Measurements from ENCODE around the gene KIAA1217.

Gene KIAA1217

DNA sequence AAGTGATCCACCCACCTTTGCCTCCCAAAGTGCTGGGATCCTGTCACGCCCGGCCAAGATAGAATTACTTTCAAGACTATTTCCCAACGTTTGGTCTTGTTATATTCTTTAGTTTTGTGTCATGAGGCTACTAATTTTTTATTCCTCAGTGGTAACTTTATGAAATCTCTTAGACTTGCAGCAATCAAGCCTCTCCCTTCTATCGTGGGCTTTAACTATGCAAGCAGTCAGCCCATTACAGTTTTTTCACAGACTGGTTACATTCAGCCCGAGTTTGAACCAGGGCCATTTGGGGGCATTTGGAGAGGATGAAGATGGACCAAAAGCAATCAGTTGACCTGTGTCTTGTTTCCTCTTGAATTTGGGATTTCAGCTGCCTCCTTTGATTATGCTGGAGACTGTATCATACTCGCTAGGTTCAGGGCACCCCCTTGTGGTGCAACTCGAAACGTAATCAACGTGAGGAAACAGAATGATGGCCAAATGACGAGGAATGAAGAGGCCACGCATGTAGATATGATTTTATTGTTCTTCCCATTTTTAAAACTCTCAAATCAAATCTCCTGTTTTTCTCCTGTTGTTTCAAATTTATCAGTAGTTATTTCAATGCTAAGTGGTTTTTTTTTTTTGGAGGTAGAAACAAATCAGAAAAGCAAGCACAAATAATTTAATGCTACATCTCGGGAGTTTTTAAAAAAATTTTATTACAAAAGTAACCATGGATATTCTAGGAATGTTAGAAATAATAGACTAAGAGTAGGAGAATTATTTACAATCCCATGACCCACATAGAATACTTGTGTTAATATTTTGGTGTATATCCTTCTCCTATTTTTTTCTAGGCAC, 151.6 kb downstream of the KIAA1217 start:
- H3K27me3 ChIP-seq (ENCODE audit: insufficient read depth, low read length): no peaks in the 10 kb centered on the region
- peaks cover 14% of the 10 kb centered on the region for H3K4me1 ChIP-seq (ENCODE audit: insufficient read depth, low read length)
- no peak overlapping the region for H3K4me3 ChIP-seq (ENCODE audit: low read length)
- no peak overlapping the region for H2AFZ ChIP-seq (ENCODE audit: low read depth, low read length)
- no peaks in the 10 kb centered on the region for H3K36me3 ChIP-seq (ENCODE audit: insufficient read depth, low read length)
- H3K9me3 ChIP-seq (ENCODE audit: low read length): no peaks in the 10 kb centered on the region

DNA sequence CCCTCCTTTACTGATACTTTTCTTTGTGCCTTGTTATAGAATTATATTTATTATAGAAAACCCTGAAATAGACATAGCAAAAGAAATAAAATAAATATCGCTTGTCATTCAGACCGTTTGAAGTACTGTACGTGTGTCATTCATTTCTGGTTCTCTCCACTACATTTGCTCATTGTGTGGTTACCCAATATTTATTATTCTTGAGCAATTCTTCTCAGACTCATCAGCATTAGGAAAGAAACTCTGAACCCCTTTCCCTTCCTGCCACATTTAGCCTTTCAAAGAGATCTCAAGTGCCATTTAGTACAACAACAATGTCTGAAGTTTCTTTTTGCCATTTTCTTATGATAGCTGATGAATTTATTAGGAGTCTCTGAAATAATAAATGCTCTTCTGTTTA, 154.1 kb downstream of the KIAA1217 start:
- no peak overlapping the region for H2AFZ ChIP-seq (ENCODE audit: low read depth, low read length)
- no peaks in the 10 kb centered on the region for H3K36me3 ChIP-seq (ENCODE audit: insufficient read depth, low read length)
- no peaks in the 10 kb centered on the region for H3K27me3 ChIP-seq (ENCODE audit: insufficient read depth, low read length)
- peaks cover 1% of the 10 kb centered on the region for H3K4me1 ChIP-seq (ENCODE audit: insufficient read depth, low read length)
- H3K9me3 ChIP-seq (ENCODE audit: low read length): no peaks in the 10 kb centered on the region
- no peak overlapping the region for H3K4me3 ChIP-seq (ENCODE audit: low read length)

DNA sequence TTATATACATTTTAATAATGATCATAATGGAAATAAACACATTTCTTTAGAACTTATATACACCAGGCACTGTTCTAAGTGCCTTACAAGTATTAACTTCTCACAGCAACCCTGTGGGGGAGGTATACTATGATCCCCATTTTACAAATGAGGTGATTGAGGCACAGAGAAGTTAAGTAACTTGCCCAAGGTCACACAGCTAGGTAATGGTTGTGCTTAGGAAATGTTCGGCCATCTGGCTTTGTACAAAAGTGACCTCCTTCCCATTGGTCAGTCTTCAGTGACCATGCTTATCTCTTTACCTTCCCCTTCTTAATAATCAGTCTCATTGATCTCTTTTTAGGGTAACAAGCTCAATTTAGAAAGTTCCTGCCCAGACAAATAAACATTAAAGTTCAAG, 158.8 kb downstream of the KIAA1217 start:
- Histone ChIP-seq H2AFZ (ENCODE audit: low read depth, low read length) (no peak overlapping the region), H3K27me3 (ENCODE audit: insufficient read depth, low read length) (no peaks in the 10 kb centered on the region), H3K9me3 (ENCODE audit: low read length) (no peaks in the 10 kb centered on the region), H3K36me3 (ENCODE audit: insufficient read depth, low read length) (no peaks in the 10 kb centered on the region), H3K4me1 (ENCODE audit: insufficient read depth, low read length) (no peaks in the 10 kb centered on the region), H3K4me3 (ENCODE audit: low read length) (no peak overlapping the region)

- no peaks in the 10 kb centered on the region for H3K4me1 ChIP-seq (ENCODE audit: insufficient read depth, low read length)
- H3K36me3 ChIP-seq (ENCODE audit: insufficient read depth, low read length): no peaks in the 10 kb centered on the region
Measured at GRCh38 chr10:24370877-24371276, 161.9 kb downstream of the KIAA1217 start.

DNA sequence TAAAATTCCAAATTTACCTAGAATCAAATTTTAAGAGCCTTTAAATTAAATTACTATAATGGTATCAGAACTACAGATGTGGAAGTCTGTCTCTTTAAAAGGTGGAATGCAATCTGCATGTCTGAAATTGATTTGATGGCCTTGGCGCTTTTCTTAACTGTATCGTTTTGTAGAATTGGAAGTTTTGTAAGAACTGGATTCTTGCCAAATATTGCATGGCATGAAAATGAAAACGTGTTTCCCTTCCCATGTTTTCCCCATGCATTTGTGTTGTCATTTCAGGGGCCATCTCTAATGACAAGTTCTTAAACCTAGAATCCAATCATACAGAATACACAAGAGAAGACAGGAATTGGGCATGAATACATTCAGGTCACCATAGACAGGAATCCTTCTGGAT, 162.5 kb downstream of the KIAA1217 start:
- no peaks in the 10 kb centered on the region for H3K9me3 ChIP-seq (ENCODE audit: low read length)
- H3K4me3 ChIP-seq (ENCODE audit: low read length): no peak overlapping the region
- H3K4me1 ChIP-seq (ENCODE audit: insufficient read depth, low read length): no peaks in the 10 kb centered on the region

More at GRCh38 chr10:24370877-24371276, 161.9 kb downstream of the KIAA1217 start:
- Histone ChIP-seq H3K27me3 (ENCODE audit: insufficient read depth, low read length) (no peaks in the 10 kb centered on the region), H2AFZ (ENCODE audit: low read depth, low read length) (no peak overlapping the region), H3K4me3 (ENCODE audit: low read length) (no peak overlapping the region), H3K9me3 (ENCODE audit: low read length) (no peaks in the 10 kb centered on the region)

DNA sequence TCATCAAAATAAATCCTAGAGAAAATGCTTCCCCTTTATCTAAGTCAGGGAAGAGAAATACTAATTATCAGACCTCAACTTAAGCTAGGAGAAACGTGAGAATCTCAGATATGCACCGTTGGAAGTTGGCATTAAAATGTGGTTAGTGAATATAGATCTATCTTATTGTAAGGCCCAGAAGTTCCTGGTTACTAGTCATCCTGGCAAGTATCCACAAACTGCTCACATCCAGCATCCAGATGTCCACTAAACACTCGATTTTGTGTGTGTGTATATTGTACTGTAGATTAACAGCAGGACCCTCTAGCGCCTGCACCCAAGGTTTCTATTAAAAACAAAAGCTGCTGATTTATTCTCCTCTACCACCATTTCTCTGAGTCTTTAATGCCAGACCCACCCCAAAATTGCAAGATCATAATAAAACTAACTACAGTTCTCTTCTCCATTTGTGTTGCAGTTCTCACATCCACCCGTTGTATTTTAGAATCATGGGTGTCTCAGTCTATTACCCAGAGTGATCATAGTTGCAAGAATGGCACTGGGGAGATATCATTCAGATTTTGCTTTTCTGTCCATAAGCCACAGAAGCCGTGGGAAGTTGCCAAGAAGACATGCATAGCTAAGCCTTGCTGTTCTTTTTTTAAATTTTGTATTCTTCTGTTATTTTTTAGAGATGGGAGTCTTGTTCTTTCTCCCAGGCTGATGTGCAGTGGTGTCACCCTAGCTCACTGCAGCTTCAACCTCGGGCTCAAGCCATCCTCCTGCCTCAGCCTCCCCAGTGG, 165.4 kb downstream of the KIAA1217 start:
- Histone ChIP-seq H3K4me3 (ENCODE audit: low read length) (no peak overlapping the region), H3K36me3 (ENCODE audit: insufficient read depth, low read length) (no peaks in the 10 kb centered on the region), H2AFZ (ENCODE audit: low read depth, low read length) (no peak overlapping the region)

More for the DNA sequence above, 162.5 kb downstream of the KIAA1217 start:
- no peaks in the 10 kb centered on the region for H3K27me3 ChIP-seq (ENCODE audit: insufficient read depth, low read length)
- H2AFZ ChIP-seq (ENCODE audit: low read depth, low read length): no peak overlapping the region
- H3K36me3 ChIP-seq (ENCODE audit: insufficient read depth, low read length): no peaks in the 10 kb centered on the region

GRCh38 chr10:24375510-24375909, 166.6 kb downstream of the KIAA1217 start:
- Histone ChIP-seq H3K4me3 (ENCODE audit: low read length) (no peak overlapping the region), H3K4me1 (ENCODE audit: insufficient read depth, low read length) (no peaks in the 10 kb centered on the region), H3K36me3 (ENCODE audit: insufficient read depth, low read length) (no peaks in the 10 kb centered on the region), H3K9me3 (ENCODE audit: low read length) (no peaks in the 10 kb centered on the region), H3K27me3 (ENCODE audit: insufficient read depth, low read length) (no peaks in the 10 kb centered on the region), H2AFZ (ENCODE audit: low read depth, low read length) (no peak overlapping the region)

More for the DNA sequence above, 165.4 kb downstream of the KIAA1217 start:
- Histone ChIP-seq H3K4me1 (ENCODE audit: insufficient read depth, low read length) (no peaks in the 10 kb centered on the region), H3K9me3 (ENCODE audit: low read length) (no peaks in the 10 kb centered on the region), H3K27me3 (ENCODE audit: insufficient read depth, low read length) (no peaks in the 10 kb centered on the region)

GRCh38 chr10:24376731-24377130, 167.8 kb downstream of the KIAA1217 start:
- Histone ChIP-seq H3K4me1 (ENCODE audit: insufficient read depth, low read length) (no peaks in the 10 kb centered on the region), H3K4me3 (ENCODE audit: low read length) (no peak overlapping the region), H3K9me3 (ENCODE audit: low read length) (no peaks in the 10 kb centered on the region), H3K27me3 (ENCODE audit: insufficient read depth, low read length) (no peaks in the 10 kb centered on the region), H2AFZ (ENCODE audit: low read depth, low read length) (no peak overlapping the region), H3K36me3 (ENCODE audit: insufficient read depth, low read length) (no peaks in the 10 kb centered on the region)

- H3K9me3 ChIP-seq (ENCODE audit: low read length): no peaks in the 10 kb centered on the region
- no peaks in the 10 kb centered on the region for H3K36me3 ChIP-seq (ENCODE audit: insufficient read depth, low read length)
- no peak overlapping the region for H2AFZ ChIP-seq (ENCODE audit: low read depth, low read length)
- H3K4me3 ChIP-seq (ENCODE audit: low read length): no peak overlapping the region
- H3K4me1 ChIP-seq (ENCODE audit: insufficient read depth, low read length): no peaks in the 10 kb centered on the region
- no peaks in the 10 kb centered on the region for H3K27me3 ChIP-seq (ENCODE audit: insufficient read depth, low read length)
Measured at GRCh38 chr10:24378126-24378920, 169.4 kb downstream of the KIAA1217 start.

GRCh38 chr10:24381235-24382010, 172.5 kb downstream of the KIAA1217 start:
- no peaks in the 10 kb centered on the region for H3K9me3 ChIP-seq (ENCODE audit: low read length)
- no peak overlapping the region for H2AFZ ChIP-seq (ENCODE audit: low read depth, low read length)
- no peaks in the 10 kb centered on the region for H3K36me3 ChIP-seq (ENCODE audit: insufficient read depth, low read length)
- H3K27me3 ChIP-seq (ENCODE audit: insufficient read depth, low read length): no peaks in the 10 kb centered on the region
- no peak overlapping the region for H3K4me3 ChIP-seq (ENCODE audit: low read length)
- H3K4me1 ChIP-seq (ENCODE audit: insufficient read depth, low read length): peaks cover 13% of the 10 kb centered on the region

GRCh38 chr10:24382045-24382444, 173.1 kb downstream of the KIAA1217 start:
- no peaks in the 10 kb centered on the region for H3K27me3 ChIP-seq (ENCODE audit: insufficient read depth, low read length)
- no peaks in the 10 kb centered on the region for H3K36me3 ChIP-seq (ENCODE audit: insufficient read depth, low read length)
- no peak overlapping the region for H2AFZ ChIP-seq (ENCODE audit: low read depth, low read length)
- peaks cover 13% of the 10 kb centered on the region for H3K4me1 ChIP-seq (ENCODE audit: insufficient read depth, low read length)
- no peak overlapping the region for H3K4me3 ChIP-seq (ENCODE audit: low read length)
- H3K9me3 ChIP-seq (ENCODE audit: low read length): no peaks in the 10 kb centered on the region

GRCh38 chr10:24382596-24382978, 173.6 kb downstream of the KIAA1217 start:
- H3K9me3 ChIP-seq (ENCODE audit: low read length): no peaks in the 10 kb centered on the region

More at GRCh38 chr10:24382596-24382978, 173.6 kb downstream of the KIAA1217 start:
- Histone ChIP-seq H3K36me3 (ENCODE audit: insufficient read depth, low read length) (no peaks in the 10 kb centered on the region), H2AFZ (ENCODE audit: low read depth, low read length) (no peak overlapping the region), H3K27me3 (ENCODE audit: insufficient read depth, low read length) (no peaks in the 10 kb centered on the region), H3K4me1 (ENCODE audit: insufficient read depth, low read length) (peaks cover 13% of the 10 kb centered on the region), H3K4me3 (ENCODE audit: low read length) (no peak overlapping the region)
